Endothelial cell of umbilical vein (primary cell): ENCODE results near the gene CDIP1.

Experiments used
- POLR2AphosphoS5 ChIP-seq: IDR thresholded peaks from 2 replicates; pipeline ENCODE4 v1.6.1; 2012; ENCODE audit warnings: low read depth, mild to moderate bottlenecking, control low read depth, low read length, moderate library complexity; ENCODE audit not compliant: insufficient read depth
- TF ChIP-seq, protein P1 (sequence below), 2 donors: IDR thresholded peaks; 1 replicate in 1 of 2; 2 replicates in 1 of 2; pipeline ENCODE4 v1.5.1; 2011; ENCODE audit warnings: low read length in 2 of 2, mild to moderate bottlenecking in 2 of 2, moderate library complexity in 2 of 2, control low read depth in 1 of 2, inconsistent platforms in 1 of 2, low read depth in 1 of 2; ENCODE audit not compliant: insufficient read depth in 1 of 2; ENCODE audit errors: extremely low read depth in 1 of 2
- TF ChIP-seq, protein P2 (sequence below): IDR thresholded peaks from 2 replicates; pipeline ENCODE4 v1.6.1; 2011; ENCODE audit not compliant: insufficient read depth, insufficient read length

DNA sequence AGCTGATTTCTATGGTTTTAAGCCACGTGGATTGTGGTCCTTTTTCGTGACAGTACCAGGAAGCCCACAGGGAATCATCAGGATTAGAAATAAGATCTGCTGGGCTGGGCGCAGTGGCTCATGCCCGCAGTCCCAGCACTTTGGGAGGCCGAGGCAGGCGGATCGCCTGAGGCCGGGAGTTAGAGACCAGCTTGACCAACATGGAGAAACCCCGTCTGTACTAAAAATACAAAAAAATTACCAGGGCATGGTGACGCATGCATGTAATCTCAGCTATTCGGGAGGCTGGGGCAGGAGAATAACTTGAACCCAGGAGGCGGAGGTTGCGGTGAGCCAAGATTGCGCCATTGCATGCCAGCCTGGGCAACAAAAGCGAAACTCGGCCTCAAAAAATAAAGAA, 70.7 kb downstream of the CDIP1 start:
- no peak for TF ChIP-seq POLR2AphosphoS5
- TF ChIP-seq, protein P1, sequence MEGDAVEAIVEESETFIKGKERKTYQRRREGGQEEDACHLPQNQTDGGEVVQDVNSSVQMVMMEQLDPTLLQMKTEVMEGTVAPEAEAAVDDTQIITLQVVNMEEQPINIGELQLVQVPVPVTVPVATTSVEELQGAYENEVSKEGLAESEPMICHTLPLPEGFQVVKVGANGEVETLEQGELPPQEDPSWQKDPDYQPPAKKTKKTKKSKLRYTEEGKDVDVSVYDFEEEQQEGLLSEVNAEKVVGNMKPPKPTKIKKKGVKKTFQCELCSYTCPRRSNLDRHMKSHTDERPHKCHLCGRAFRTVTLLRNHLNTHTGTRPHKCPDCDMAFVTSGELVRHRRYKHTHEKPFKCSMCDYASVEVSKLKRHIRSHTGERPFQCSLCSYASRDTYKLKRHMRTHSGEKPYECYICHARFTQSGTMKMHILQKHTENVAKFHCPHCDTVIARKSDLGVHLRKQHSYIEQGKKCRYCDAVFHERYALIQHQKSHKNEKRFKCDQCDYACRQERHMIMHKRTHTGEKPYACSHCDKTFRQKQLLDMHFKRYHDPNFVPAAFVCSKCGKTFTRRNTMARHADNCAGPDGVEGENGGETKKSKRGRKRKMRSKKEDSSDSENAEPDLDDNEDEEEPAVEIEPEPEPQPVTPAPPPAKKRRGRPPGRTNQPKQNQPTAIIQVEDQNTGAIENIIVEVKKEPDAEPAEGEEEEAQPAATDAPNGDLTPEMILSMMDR (IDR thresholded peaks at IDR 0.05; ENCODE audit: extremely low read depth in 1 of 2, insufficient read depth in 1 of 2, low read depth in 1 of 2, low read length in 2 of 2): no peak
- TF ChIP-seq, protein P2, sequence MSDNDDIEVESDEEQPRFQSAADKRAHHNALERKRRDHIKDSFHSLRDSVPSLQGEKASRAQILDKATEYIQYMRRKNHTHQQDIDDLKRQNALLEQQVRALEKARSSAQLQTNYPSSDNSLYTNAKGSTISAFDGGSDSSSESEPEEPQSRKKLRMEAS: no peak
